SU-DHL-6 (cell line): ENCODE data around the gene MFSD6.

ENCODE experiments used
- H2AFZ ChIP-seq: fragments of 200-600 bp; sonication (generic); 2 replicates; pipeline ENCODE4 v1.6.1; 2014; ENCODE audit warnings: low read depth, mild to moderate bottlenecking, moderate library complexity, mixed read lengths, antibody characterized with exemption, low read length; ENCODE audit not compliant: severe bottlenecking
- H3F3A ChIP-seq: fragments of 200-600 bp; shearing (Covaris generic); 2 replicates; pipeline ENCODE4 v1.6.0; 2016; ENCODE audit warnings: antibody characterized with exemption, mild to moderate bottlenecking; ENCODE audit not compliant: insufficient read depth
- H3K27ac ChIP-seq: fragments of 200-600 bp; sonication (generic); 2 replicates; pipeline ENCODE4 v1.5.1; 2016; ENCODE audit warnings: low read depth, mild to moderate bottlenecking, low read length, moderate library complexity, mixed read lengths
- H3K27me3 ChIP-seq: fragments of 200-600 bp; sonication (generic), shearing (Covaris generic); 2 replicates; pipeline ENCODE4 v1.6.0; 2014; ENCODE audit warnings: mild to moderate bottlenecking, low read length
- H3K36me3 ChIP-seq: fragments of 200-600 bp; sonication (generic); 2 replicates; pipeline ENCODE4 v1.6.1; 2014; ENCODE audit warnings: mild to moderate bottlenecking, low read length, mixed read lengths
- H3K4me2 ChIP-seq: fragments of 300-600, 200-600 bp; shearing (Covaris generic), sonication (generic); 2 replicates; pipeline ENCODE4 v1.6.0; 2014; ENCODE audit warnings: low read length, low read depth, mild to moderate bottlenecking; ENCODE audit not compliant: poor library complexity, severe bottlenecking
- H3K4me3 ChIP-seq: fragments of 200-600 bp; sonication (generic); 2 replicates; pipeline ENCODE4 v1.5.1; 2014; ENCODE audit warnings: antibody characterized with exemption, low read length, mild to moderate bottlenecking, mixed read lengths; ENCODE audit not compliant: insufficient read depth, poor library complexity, severe bottlenecking
- H3K79me2 ChIP-seq: fragments of 200-600 bp; sonication (generic); 2 replicates; pipeline ENCODE4 v1.6.1; 2014; ENCODE audit warnings: mild to moderate bottlenecking, low read length, moderate library complexity; ENCODE audit not compliant: insufficient read depth
- H3K9ac ChIP-seq: fragments of 200-600 bp; sonication (generic); 2 replicates; pipeline ENCODE4 v1.7.0; 2014; ENCODE audit warnings: mild to moderate bottlenecking, low read length
- H3K9me2 ChIP-seq: fragments of 200-600 bp; sonication (generic); replicated peaks from 2 replicates; pipeline ENCODE4 v1.6.1; 2014; ENCODE audit warnings: low read length; ENCODE audit not compliant: insufficient read depth
- H3K9me3 ChIP-seq: fragments of 200-600 bp; sonication (generic); 2 replicates; pipeline ENCODE4 v1.6.1; 2014; ENCODE audit warnings: low read length, mixed read lengths; ENCODE audit not compliant: insufficient read depth
- H4K20me1 ChIP-seq: fragments of 200-600 bp; sonication (generic); 2 replicates; pipeline ENCODE4 v1.6.1; 2014; ENCODE audit warnings: low read depth, mild to moderate bottlenecking, antibody characterized with exemption, low read length, moderate library complexity, mixed read lengths
- CTCF ChIP-seq: fragments of 200-600 bp; sonication (generic); IDR thresholded peaks from one replicate; pipeline ENCODE4 v1.5.1; 2017; ENCODE audit warnings: antibody characterized with exemption, mild to moderate bottlenecking, low read length, moderate library complexity; ENCODE audit not compliant: insufficient read depth, poor library complexity, severe bottlenecking
- EZH2phosphoT487 ChIP-seq: fragments of 200-600 bp; sonication (generic), shearing (Covaris generic); conservative IDR thresholded peaks from 2 replicates; pipeline ENCODE4 v1.6.1; 2018; ENCODE audit warnings: mild to moderate bottlenecking, antibody characterized with exemption, low read length, moderate library complexity, mixed read lengths

MFSD6 gene

GRCh38 chr2:190376083-190376482 is 32.1 kb upstream of the MFSD6 start:
- H3K9ac ChIP-seq: no peak overlapping the region
- H3K4me2 ChIP-seq: no peak overlapping the region
- H3K79me2 ChIP-seq: no peaks in the 10 kb centered on the region
- no peaks in the 10 kb centered on the region for H3K27me3 ChIP-seq
- TF ChIP-seq EZH2phosphoT487: no peak
- TF ChIP-seq CTCF: no peak
- no peaks in the 10 kb centered on the region for H4K20me1 ChIP-seq
- H3K36me3 ChIP-seq: no peaks in the 10 kb centered on the region
- no peaks in the 10 kb centered on the region for H3F3A ChIP-seq
- H3K27ac ChIP-seq: no peak overlapping the region
- H3K9me3 ChIP-seq: no peaks in the 10 kb centered on the region
- no peak overlapping the region for H3K4me3 ChIP-seq
- H2AFZ ChIP-seq: no peak overlapping the region
- H3K9me2 ChIP-seq: no peaks in the 10 kb centered on the region

DNA sequence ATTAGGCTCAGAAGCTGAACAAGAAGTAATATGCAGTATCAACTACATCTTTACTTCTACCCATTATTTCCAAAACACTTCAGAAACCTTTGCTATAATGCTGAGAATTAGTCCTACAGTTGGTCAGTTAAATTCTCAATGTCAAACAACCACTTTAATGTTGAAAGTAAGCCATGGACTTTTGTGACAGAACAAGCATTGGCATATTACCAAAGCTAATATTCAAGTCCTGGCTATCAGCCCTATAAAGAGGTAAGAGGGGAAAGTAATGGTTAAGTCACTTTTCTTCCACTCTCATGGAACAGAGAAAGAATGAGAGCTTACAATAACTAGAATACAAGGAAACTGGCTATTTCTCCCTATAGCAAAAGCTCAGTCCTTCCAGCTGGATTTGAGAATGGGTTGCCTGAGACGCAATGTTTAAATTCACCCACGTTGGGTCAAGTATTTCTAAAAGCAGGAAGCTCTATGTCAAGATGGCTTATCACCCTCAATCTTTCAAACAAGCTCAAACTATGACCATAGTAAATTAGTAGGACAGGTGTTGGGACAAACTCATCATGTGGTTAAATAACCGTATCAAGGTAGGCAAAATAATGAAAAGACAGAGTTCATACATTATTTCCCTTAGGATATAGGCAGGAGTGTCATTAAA is 31.4 kb upstream of the MFSD6 start:
- Histone ChIP-seq H3K4me3 (no peak overlapping the region), H4K20me1 (no peaks in the 10 kb centered on the region), H3K4me2 (no peak overlapping the region), H3K9me2 (no peaks in the 10 kb centered on the region), H3K9ac (no peak overlapping the region), H3K36me3 (no peaks in the 10 kb centered on the region), H3F3A (no peaks in the 10 kb centered on the region), H3K27me3 (no peaks in the 10 kb centered on the region), H2AFZ (no peak overlapping the region), H3K9me3 (no peaks in the 10 kb centered on the region), H3K27ac (no peak overlapping the region), H3K79me2 (no peaks in the 10 kb centered on the region)
- TF ChIP-seq EZH2phosphoT487: no peak
- TF ChIP-seq CTCF: no peak

- Histone ChIP-seq H3K9ac (no peak overlapping the region), H3K79me2 (no peaks in the 10 kb centered on the region), H3K9me3 (no peaks in the 10 kb centered on the region), H3K36me3 (no peaks in the 10 kb centered on the region), H3K9me2 (no peaks in the 10 kb centered on the region), H3K4me3 (no peak overlapping the region), H3K4me2 (no peak overlapping the region), H2AFZ (no peak overlapping the region), H3F3A (no peaks in the 10 kb centered on the region), H3K27me3 (no peaks in the 10 kb centered on the region), H4K20me1 (no peaks in the 10 kb centered on the region), H3K27ac (no peak overlapping the region)
- TF ChIP-seq CTCF: no peak
- no peak for TF ChIP-seq EZH2phosphoT487
Measured at GRCh38 chr2:190378880-190379237, 29.3 kb upstream of the MFSD6 start.
